Endodermal cell (in vitro differentiated cells): ENCODE measurements around the gene ZNF280A. TPM values are rescaled to one million over a fixed set of nuclear protein-coding genes. Genes with fewer than 3 reads are reported as not detected.

Source experiments
- DNase-seq: peaks from one replicate; pipeline ENCODE4 v3.0.0-alpha.2; 2017
- H3K27ac ChIP-seq: 2 replicates; pipeline ENCODE4 v1.5.1; 2013; ENCODE audit warnings: mild to moderate bottlenecking, low read depth, low read length, moderate library complexity
- H3K27me3 ChIP-seq: 2 replicates; pipeline ENCODE4 v1.6.1; 2013; ENCODE audit warnings: mild to moderate bottlenecking, low read length, moderate library complexity; ENCODE audit not compliant: insufficient read depth, control insufficient read depth, poor library complexity, severe bottlenecking
- H3K36me3 ChIP-seq: 2 replicates; pipeline ENCODE4 v1.7.0; 2013; ENCODE audit warnings: mild to moderate bottlenecking, low read length, moderate library complexity; ENCODE audit not compliant: control insufficient read depth, insufficient read depth
- H3K4me1 ChIP-seq: one replicate; pipeline ENCODE4 v1.7.0; 2013; ENCODE audit warnings: low read length; ENCODE audit not compliant: control insufficient read depth, insufficient read depth
- H3K4me3 ChIP-seq: 2 replicates; pipeline ENCODE4 v1.5.1; 2013; ENCODE audit warnings: mild to moderate bottlenecking, low read length, moderate library complexity
- H3K9ac ChIP-seq: 2 replicates; pipeline ENCODE4 v1.6.1; 2013; ENCODE audit warnings: mild to moderate bottlenecking, low read length, moderate library complexity; ENCODE audit not compliant: poor library complexity, severe bottlenecking; ENCODE audit errors: extremely low read depth
- H3K9me3 ChIP-seq: 2 replicates; pipeline ENCODE4 v1.6.1; 2013; ENCODE audit warnings: mild to moderate bottlenecking, low read length, moderate library complexity; ENCODE audit not compliant: control insufficient read depth
- H3K27ac Mint-ChIP-seq: 2 replicates; pipeline ENCODE4 v1.8.0; 2020; ENCODE audit warnings: mixed read lengths
- H3K27me3 Mint-ChIP-seq: 2 replicates; pipeline ENCODE4 v1.8.0; 2021; ENCODE audit warnings: mild to moderate bottlenecking, mixed read lengths; ENCODE audit not compliant: insufficient read depth
- H3K36me3 Mint-ChIP-seq: 2 replicates; pipeline ENCODE4 v1.8.0; 2020; ENCODE audit warnings: low read depth, mixed read lengths
- H3K4me1 Mint-ChIP-seq: 2 replicates; pipeline ENCODE4 v1.8.0; 2020; ENCODE audit warnings: mixed read lengths
- H3K4me3 Mint-ChIP-seq: 2 replicates; pipeline ENCODE4 v1.8.0; 2020; ENCODE audit warnings: mild to moderate bottlenecking, moderate library complexity, mixed read lengths
- H3K9me3 Mint-ChIP-seq: 2 replicates; pipeline ENCODE4 v1.8.0; 2020; ENCODE audit warnings: mild to moderate bottlenecking, mixed read lengths
- WGBS, 2 experiments: methylation state at CpG; one replicate each; pipeline versions ENCODE4 v1.1.5 to v1.1.7; 2013; ENCODE audit warnings: missing lambda C conversion rate in 2 of 2, mixed read lengths in 1 of 2; ENCODE audit not compliant: insufficient coverage in 1 of 2, insufficient read length in 1 of 2; 5-methylcytosine and 5-hydroxymethylcytosine counted together
- total RNA-seq, 2 donors: library from RNA; stranded (reverse); fragmentation: NEBNext Ultra II Directional in 1 of 2; extraction: Animal tissue kit (Norgen Biotek cat#: 25700) in 1 of 2; gene quantifications; 2 replicates in 1 of 2; 3 replicates in 1 of 2; pipeline ENCODE4 v1.2.1, GENCODE V29; 2021
- TF ChIP-seq, protein P1 (sequence below): fragments of 200-600 bp; sonication (generic); conservative IDR thresholded peaks from 2 replicates; pipeline ENCODE4 v1.5.0; 2021; ENCODE audit warnings: antibody characterized with exemption, mild to moderate bottlenecking

Gene ZNF280A
- total RNA-seq, 2 donors from 2014 or later: 0.55 to 2.1 TPM

DNA sequence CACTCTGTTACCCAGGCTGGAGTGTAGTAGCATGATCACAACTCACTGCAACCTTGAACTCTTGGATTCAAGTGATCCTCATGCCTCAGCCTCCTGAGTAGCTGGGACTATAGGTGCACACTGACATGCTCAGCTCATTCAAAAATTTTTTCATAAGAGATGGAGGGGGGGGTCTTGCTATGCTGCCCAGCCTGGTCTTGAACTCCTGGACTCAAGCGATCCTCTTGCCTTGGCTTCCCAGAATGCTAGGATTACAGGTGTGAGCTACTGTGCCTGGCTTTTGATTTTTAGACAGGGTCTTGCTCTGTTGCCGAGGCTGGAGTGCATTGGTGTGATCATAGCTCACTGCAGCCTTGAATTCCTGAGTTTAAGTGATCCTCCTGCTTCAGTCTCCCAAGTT, 25.0 kb upstream of the ZNF280A start:
- TF ChIP-seq, protein P1, sequence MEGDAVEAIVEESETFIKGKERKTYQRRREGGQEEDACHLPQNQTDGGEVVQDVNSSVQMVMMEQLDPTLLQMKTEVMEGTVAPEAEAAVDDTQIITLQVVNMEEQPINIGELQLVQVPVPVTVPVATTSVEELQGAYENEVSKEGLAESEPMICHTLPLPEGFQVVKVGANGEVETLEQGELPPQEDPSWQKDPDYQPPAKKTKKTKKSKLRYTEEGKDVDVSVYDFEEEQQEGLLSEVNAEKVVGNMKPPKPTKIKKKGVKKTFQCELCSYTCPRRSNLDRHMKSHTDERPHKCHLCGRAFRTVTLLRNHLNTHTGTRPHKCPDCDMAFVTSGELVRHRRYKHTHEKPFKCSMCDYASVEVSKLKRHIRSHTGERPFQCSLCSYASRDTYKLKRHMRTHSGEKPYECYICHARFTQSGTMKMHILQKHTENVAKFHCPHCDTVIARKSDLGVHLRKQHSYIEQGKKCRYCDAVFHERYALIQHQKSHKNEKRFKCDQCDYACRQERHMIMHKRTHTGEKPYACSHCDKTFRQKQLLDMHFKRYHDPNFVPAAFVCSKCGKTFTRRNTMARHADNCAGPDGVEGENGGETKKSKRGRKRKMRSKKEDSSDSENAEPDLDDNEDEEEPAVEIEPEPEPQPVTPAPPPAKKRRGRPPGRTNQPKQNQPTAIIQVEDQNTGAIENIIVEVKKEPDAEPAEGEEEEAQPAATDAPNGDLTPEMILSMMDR: no peak
- H3K27me3 ChIP-seq: peaks cover 45% of the 10 kb centered on the region
- no peak overlapping the region for H3K4me3 Mint-ChIP-seq
- no peaks in the 10 kb centered on the region for H3K36me3 ChIP-seq
- H3K4me1 Mint-ChIP-seq: no peaks in the 10 kb centered on the region
- no peaks in the 10 kb centered on the region for H3K4me1 ChIP-seq
- no peaks in the 10 kb centered on the region for H3K36me3 Mint-ChIP-seq
- 83 to 94% methylated on average over 1 to 2 of the region's 2 CpGs for WGBS, 2 experiments
- no peak overlapping the region for H3K4me3 ChIP-seq
- no peaks in the 10 kb centered on the region for H3K9me3 Mint-ChIP-seq
- peaks cover 89% of the 10 kb centered on the region for H3K27me3 Mint-ChIP-seq
- no peak overlapping the region for H3K27ac Mint-ChIP-seq
- H3K27ac ChIP-seq: no peak overlapping the region
- DNase-seq: no peak
- no peak overlapping the region for H3K9ac ChIP-seq
- no peaks in the 10 kb centered on the region for H3K9me3 ChIP-seq

- Histone ChIP-seq H3K4me3 (no peak overlapping the region), H3K9ac (no peak overlapping the region), H3K27me3 (peaks cover 23% of the 10 kb centered on the region), H3K27ac (no peak overlapping the region), H3K4me1 (no peaks in the 10 kb centered on the region), H3K9me3 (no peaks in the 10 kb centered on the region), H3K36me3 (no peaks in the 10 kb centered on the region)
- Mint-ChIP-seq H3K27me3 (peaks cover 80% of the 10 kb centered on the region), H3K36me3 (no peaks in the 10 kb centered on the region), H3K27ac (no peak overlapping the region), H3K9me3 (no peaks in the 10 kb centered on the region), H3K4me3 (no peak overlapping the region), H3K4me1 (no peaks in the 10 kb centered on the region)
- DNase-seq: no peak
- TF ChIP-seq, protein P1: no peak
- WGBS, 2 experiments: 87 to 94% methylated on average over 5 to 7 of the region's 7 CpGs
Measured at GRCh38 chr22:22538226-22538989, 18.3 kb upstream of the ZNF280A start.

- Histone ChIP-seq H3K36me3 (no peaks in the 10 kb centered on the region), H3K9ac (no peak overlapping the region), H3K4me3 (no peak overlapping the region), H3K27ac (no peak overlapping the region), H3K4me1 (no peaks in the 10 kb centered on the region), H3K27me3 (peaks cover 18% of the 10 kb centered on the region), H3K9me3 (no peaks in the 10 kb centered on the region)
- no peak overlapping the region for H3K4me3 Mint-ChIP-seq
- no peaks in the 10 kb centered on the region for H3K36me3 Mint-ChIP-seq
- no peak overlapping the region for H3K27ac Mint-ChIP-seq
- H3K9me3 Mint-ChIP-seq: no peaks in the 10 kb centered on the region
- TF ChIP-seq, protein P1: no peak
- peaks cover 75% of the 10 kb centered on the region for H3K27me3 Mint-ChIP-seq
- no peak for DNase-seq
- no peaks in the 10 kb centered on the region for H3K4me1 Mint-ChIP-seq
- WGBS, 2 experiments: 67% methylated on average over 1 of the region's 1 CpG
Measured at GRCh38 chr22:22536916-22537315, 16.8 kb upstream of the ZNF280A start.
